GM12872 (cell line): Measurements from ENCODE around the gene ANGPTL5.
A peak's percentile ranks its signal among the peaks of the same experiment; 100 is the strongest.

Experiments used
- TF ChIP-seq, protein P1 (sequence below): IDR thresholded peaks from 3 replicates; pipeline ENCODE4 v1.5.1; 2011; ENCODE audit warnings: low read depth, mild to moderate bottlenecking, low read length, moderate library complexity; ENCODE audit not compliant: insufficient read depth

The ANGPTL5 gene

GRCh38 chr11:101889767-101890166, 26.6 kb downstream of the ANGPTL5 start:
- TF ChIP-seq, protein P1, sequence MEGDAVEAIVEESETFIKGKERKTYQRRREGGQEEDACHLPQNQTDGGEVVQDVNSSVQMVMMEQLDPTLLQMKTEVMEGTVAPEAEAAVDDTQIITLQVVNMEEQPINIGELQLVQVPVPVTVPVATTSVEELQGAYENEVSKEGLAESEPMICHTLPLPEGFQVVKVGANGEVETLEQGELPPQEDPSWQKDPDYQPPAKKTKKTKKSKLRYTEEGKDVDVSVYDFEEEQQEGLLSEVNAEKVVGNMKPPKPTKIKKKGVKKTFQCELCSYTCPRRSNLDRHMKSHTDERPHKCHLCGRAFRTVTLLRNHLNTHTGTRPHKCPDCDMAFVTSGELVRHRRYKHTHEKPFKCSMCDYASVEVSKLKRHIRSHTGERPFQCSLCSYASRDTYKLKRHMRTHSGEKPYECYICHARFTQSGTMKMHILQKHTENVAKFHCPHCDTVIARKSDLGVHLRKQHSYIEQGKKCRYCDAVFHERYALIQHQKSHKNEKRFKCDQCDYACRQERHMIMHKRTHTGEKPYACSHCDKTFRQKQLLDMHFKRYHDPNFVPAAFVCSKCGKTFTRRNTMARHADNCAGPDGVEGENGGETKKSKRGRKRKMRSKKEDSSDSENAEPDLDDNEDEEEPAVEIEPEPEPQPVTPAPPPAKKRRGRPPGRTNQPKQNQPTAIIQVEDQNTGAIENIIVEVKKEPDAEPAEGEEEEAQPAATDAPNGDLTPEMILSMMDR, result no peak

- TF ChIP-seq, protein P1, result no peak
Observed at GRCh38 chr11:101885631-101886030, 30.7 kb downstream of the ANGPTL5 start.

GRCh38 chr11:101881586-101881985, 34.7 kb downstream of the ANGPTL5 start:
- TF ChIP-seq, protein P1, result no peak

- TF ChIP-seq, protein P1, result peak; percentile 56; the same call in 2 of the 3 replicates
Observed at GRCh38 chr11:101880222-101880621, 36.1 kb downstream of the ANGPTL5 start.

DNA sequence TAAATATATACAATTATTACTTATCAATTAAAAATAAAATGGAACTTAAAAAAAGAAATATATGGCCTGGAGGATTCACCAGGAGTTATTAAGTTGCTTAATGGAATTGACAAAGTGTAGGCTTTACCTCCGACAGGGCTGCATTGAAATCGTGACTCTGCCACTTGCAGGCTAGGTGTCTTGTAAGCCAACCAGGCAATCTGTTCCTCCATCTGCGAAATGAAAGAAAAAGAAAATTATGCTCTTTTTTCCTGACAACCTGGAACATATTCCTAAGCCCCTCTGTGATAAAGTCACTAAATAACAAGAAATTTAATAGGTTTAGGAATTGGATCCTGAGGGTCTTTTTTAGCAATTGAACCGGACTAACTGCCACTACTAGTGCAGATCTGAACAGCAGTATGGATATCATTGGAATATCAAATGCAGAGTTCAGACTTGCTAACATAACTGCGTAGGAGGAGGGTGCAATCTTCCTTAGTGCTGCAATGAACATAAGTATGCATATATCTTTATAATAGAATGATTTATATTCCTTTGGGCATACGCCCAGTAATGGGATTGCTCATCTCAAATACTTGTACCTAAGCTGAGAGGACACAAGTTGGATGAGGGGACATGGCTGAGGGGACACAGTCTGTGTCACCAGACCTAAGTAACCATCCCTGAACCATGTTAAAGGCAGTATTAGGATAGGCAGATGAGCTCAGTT, 44.0 kb downstream of the ANGPTL5 start:
- TF ChIP-seq, protein P1, result no peak

DNA sequence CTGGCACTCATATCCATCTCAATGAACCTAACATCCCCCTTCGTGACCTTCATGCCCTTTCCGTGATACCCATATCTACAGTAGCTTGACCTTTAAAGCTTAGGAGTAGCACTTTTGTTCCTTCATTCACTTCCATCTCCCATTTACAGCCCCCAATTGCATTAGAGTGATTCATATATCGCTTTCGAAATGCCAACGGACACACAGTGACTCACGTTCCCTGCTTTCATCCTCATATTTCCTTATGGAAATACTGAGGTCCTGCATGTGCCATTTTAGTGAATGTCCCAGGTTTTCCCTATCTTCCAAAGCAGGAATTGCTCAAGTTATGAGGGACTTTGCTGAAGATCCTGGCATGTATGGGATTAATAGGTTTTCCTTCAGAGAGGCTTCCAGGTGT, 45.8 kb downstream of the ANGPTL5 start:
- TF ChIP-seq, protein P1, result no peak

GRCh38 chr11:101867951-101868350, 48.4 kb downstream of the ANGPTL5 start:
- TF ChIP-seq, protein P1, result no peak
